K562 (cell line): ENCODE data around the gene GPR78. TPM values are rescaled to one million over a fixed set of nuclear protein-coding genes. Genes with fewer than 3 reads are reported as not detected.
A peak's percentile ranks its signal among the peaks of the same experiment; 100 is the strongest.

Experiments
- ATAC-seq: fragments of 200-7000 bp; cut with Tn5 transposase; 3 replicates; pipeline ENCODE4 v1.9.1; 2020; ENCODE audit warnings: moderate library complexity
- BruUV-seq: library from RNA; stranded (reverse); fragments of 400-500 nt; replicated peaks from 2 replicates; lab custom pipeline; 2021; lab: Mats Ljungman, UMichigan
- CTCF ChIA-PET: fragments of 300-600 bp; formaldehyde crosslinking; extraction: SDS; loops from one replicate; lab custom pipeline; 2021; ENCODE audit warnings: low intra/inter-chr PET ratio; lab: Yijun Ruan, JAX
- POLR2A ChIA-PET: fragments of 300-600, 350-650 bp; sonication (Branson Sonifier 250); formaldehyde crosslinking; extraction: SDS; loops from one replicate; lab custom pipeline; 2021; ENCODE audit warnings: antibody characterized with exemption, inconsistent platforms; lab: Yijun Ruan, JAX
- DNase-seq, 4 experiments: peaks; one replicate each; pipeline versions ENCODE4 v3.0.0 to v3.0.0-alpha.2; 2011 to 2018; ENCODE audit warnings: low spot score in 3 of 4, mixed read lengths in 3 of 4; ENCODE audit errors: extremely low read depth in 1 of 4
- FAIRE-seq: peaks from 2 replicates; lab custom pipeline; 2011; peaks lifted over from hg19 to GRCh38; lab: Jason Lieb, UNC
- H2AFZ ChIP-seq: 2 replicates; pipeline ENCODE4 v1.6.0; 2011; ENCODE audit warnings: low read depth, low read length, control low read depth, inconsistent platforms
- H3K27ac ChIP-seq: fragments of 200-600 bp; 3 replicates; pipeline ENCODE4 v1.8.0; 2011; ENCODE audit warnings: low read depth, mild to moderate bottlenecking, control low read depth, inconsistent platforms, low read length, moderate library complexity, mixed read lengths; ENCODE audit errors: extremely low read depth
- H3K27me3 ChIP-seq, 2 experiments: fragments of 300-600 bp in 1 of 2; 2 replicates in 1 of 2; 3 replicates in 1 of 2; pipeline versions ENCODE4 v1.6.0 to v1.8.0; 2011; ENCODE audit warnings: inconsistent platforms in 2 of 2, low read length in 2 of 2, mild to moderate bottlenecking in 1 of 2, mixed read lengths in 1 of 2, moderate library complexity in 1 of 2; ENCODE audit not compliant: control insufficient read depth in 2 of 2, insufficient read depth in 2 of 2
- H3K36me3 ChIP-seq: fragments of 300-600 bp; 3 replicates; pipeline ENCODE4 v1.8.0; 2011; ENCODE audit warnings: mild to moderate bottlenecking, low read length, inconsistent platforms; ENCODE audit not compliant: control insufficient read depth, insufficient read depth
- H3K4me1 ChIP-seq, 2 experiments: fragments of 200-600 bp in 1 of 2; replicated peaks in 1 of 2; 2 replicates in 1 of 2; 3 replicates in 1 of 2; pipeline versions ENCODE4 v1.5.1 to v1.8.0; 2011; ENCODE audit warnings: inconsistent platforms in 2 of 2, low read length in 2 of 2, mild to moderate bottlenecking in 1 of 2, mixed read lengths in 1 of 2, moderate library complexity in 1 of 2; ENCODE audit not compliant: control insufficient read depth in 2 of 2, insufficient read depth in 2 of 2
- H3K4me2 ChIP-seq: 2 replicates; pipeline ENCODE4 v1.6.1; 2011; ENCODE audit warnings: low read length, control low read depth, inconsistent platforms, mixed read lengths; ENCODE audit not compliant: insufficient read depth
- H3K4me3 ChIP-seq: fragments of 200-600 bp; sonication (generic), shearing (Covaris generic); 2 replicates; pipeline ENCODE4 v1.5.1; 2016; ENCODE audit warnings: control low read depth, inconsistent platforms
- H3K79me2 ChIP-seq: fragments of 200-600 bp; 3 replicates; pipeline ENCODE4 v1.8.0; 2011; ENCODE audit warnings: low read length, inconsistent platforms; ENCODE audit not compliant: control insufficient read depth, insufficient read depth
- H3K9ac ChIP-seq, 2 experiments: 2 replicates each; pipeline versions ENCODE4 v1.6.0 to v1.6.1; 2011; ENCODE audit warnings: low read depth in 2 of 2, low read length in 2 of 2, control low read depth in 1 of 2, inconsistent platforms in 1 of 2, mild to moderate bottlenecking in 1 of 2, mixed read lengths in 1 of 2; ENCODE audit not compliant: insufficient read depth in 1 of 2
- H3K9me1 ChIP-seq: one replicate; pipeline ENCODE4 v1.6.0; 2011; ENCODE audit warnings: inconsistent platforms, mild to moderate bottlenecking, low read length, moderate library complexity; ENCODE audit not compliant: control insufficient read depth, insufficient read depth
- H3K9me3 ChIP-seq: replicated peaks from 2 replicates; pipeline ENCODE4 v1.5.1; 2011; ENCODE audit warnings: low read depth, low read length, inconsistent platforms; ENCODE audit not compliant: control insufficient read depth, insufficient read depth
- H4K20me1 ChIP-seq: replicated peaks from 2 replicates; pipeline ENCODE4 v1.6.1; 2011; ENCODE audit warnings: low read length, inconsistent platforms, mixed read lengths; ENCODE audit not compliant: control insufficient read depth, insufficient read depth
- CC2D1A ChIP-seq: fragments of 450-650 bp; IDR thresholded peaks from 2 replicates; pipeline ENCODE4 v1.6.1; 2017; ENCODE audit warnings: mild to moderate bottlenecking
- CTBP1 ChIP-seq: fragments of 450-650 bp; IDR thresholded peaks from 2 replicates; pipeline ENCODE4 v1.6.1; 2016; ENCODE audit warnings: borderline replicate concordance
- EGR1 ChIP-seq: fragments of 450-650 bp; conservative IDR thresholded peaks from 2 replicates; pipeline ENCODE4 v1.6.1; 2017; ENCODE audit warnings: mild to moderate bottlenecking
- ELK3 ChIP-seq: fragments of 450-650 bp; formaldehyde crosslinking; IDR thresholded peaks from 2 replicates; pipeline ENCODE4 v1.4.0; 2020; ENCODE audit warnings: mild to moderate bottlenecking
- ETV5 ChIP-seq: sonication (generic); formaldehyde crosslinking; IDR thresholded peaks from 2 replicates; pipeline ENCODE4 v1.4.0; 2020; ENCODE audit warnings: low read depth, mild to moderate bottlenecking, missing genetic modification reagents
- GTF3C2 ChIP-seq: IDR thresholded peaks from 3 replicates; pipeline ENCODE4 v1.6.1; 2011; ENCODE audit warnings: borderline replicate concordance, mild to moderate bottlenecking, moderate library complexity; ENCODE audit not compliant: insufficient read length; ENCODE audit errors: extremely low read depth
- HDAC3 ChIP-seq: fragments of 450-650 bp; IDR thresholded peaks from 2 replicates; pipeline ENCODE4 v1.6.1; 2018; ENCODE audit warnings: borderline replicate concordance, mild to moderate bottlenecking, moderate library complexity; ENCODE audit not compliant: partially characterized antibody
- ILF3 ChIP-seq: fragments of 450-650 bp; IDR thresholded peaks from 2 replicates; pipeline ENCODE4 v1.6.1; 2018; ENCODE audit warnings: antibody characterized with exemption, mild to moderate bottlenecking, moderate library complexity, borderline replicate concordance
- LEF1 ChIP-seq: fragments of 450-650 bp; IDR thresholded peaks from 2 replicates; pipeline ENCODE4 v1.6.1; 2016; ENCODE audit warnings: mild to moderate bottlenecking
- MBD2 ChIP-seq: sonication (generic); IDR thresholded peaks from 2 replicates; pipeline ENCODE4 v1.6.1; 2016; ENCODE audit warnings: low read depth, borderline replicate concordance
- RBM17 ChIP-seq: fragments of 200-400 bp; formaldehyde crosslinking; IDR thresholded peaks from 2 replicates; pipeline ENCODE4 v1.6.1; 2017; ENCODE audit warnings: low read depth, mild to moderate bottlenecking, low read length, borderline replicate concordance
- SMARCE1 ChIP-seq: fragments of 450-650 bp; IDR thresholded peaks from 2 replicates; pipeline ENCODE4 v1.7.1; 2016; ENCODE audit warnings: mild to moderate bottlenecking
- TCF7 ChIP-seq: sonication (generic); IDR thresholded peaks from 2 replicates; pipeline ENCODE4 v1.6.1; 2016; ENCODE audit warnings: antibody characterized with exemption, borderline replicate concordance
- THAP7 ChIP-seq: fragments of 250-450 bp; sonication (Bioruptor Pico); IDR thresholded peaks from 2 replicates; pipeline ENCODE4 v1.5.0; 2021
- YBX1 ChIP-seq: fragments of 450-650 bp; IDR thresholded peaks from 2 replicates; pipeline ENCODE4 v1.7.1; 2016; ENCODE audit warnings: mild to moderate bottlenecking
- ZBTB7A ChIP-seq: IDR thresholded peaks from 2 replicates; pipeline ENCODE4 v1.6.1; 2011; ENCODE audit warnings: low read depth, mild to moderate bottlenecking, low read length, moderate library complexity, borderline replicate concordance; ENCODE audit not compliant: control insufficient read depth
- ZNF134 ChIP-seq: fragments of 250-450 bp; sonication (Bioruptor Pico); conservative IDR thresholded peaks from 2 replicates; pipeline ENCODE4 v1.4.0; 2020
- ZNF232 ChIP-seq: sonication (generic); formaldehyde crosslinking; IDR thresholded peaks from 2 replicates; pipeline ENCODE4 v1.8.0; 2022; ENCODE audit warnings: mild to moderate bottlenecking, missing genetic modification reagents
- WGBS: fragments of 100-300 bp; shearing (Covaris generic); methylation state at CpG from one replicate; pipeline ENCODE4 v1.1.6; 2016; ENCODE audit warnings: low coverage, mixed read lengths; ENCODE audit not compliant: insufficient coverage; ENCODE audit errors: missing lambda C conversion rate; 5-methylcytosine and 5-hydroxymethylcytosine counted together
- in situ Hi-C: fragments of 300-500 bp; cut with MboI; formaldehyde crosslinking; loops from 4 replicates; pipeline ENCODE4 v1.15.0; 2018; ENCODE audit warnings: inconsistent platforms, mixed read lengths
- intact Hi-C: fragments of 100-400 bp; cut with micrococcal nuclease; formaldehyde crosslinking; loops from 2 replicates; pipeline ENCODE4 v1.14.2; 2022
- polyA plus RNA-seq, 8 experiments: library from polyadenylated mRNA; depleted of rRNA in 4 of 8; stranded (reverse) in 5 of 8; unstranded in 3 of 8; fragments of >200 nt; fragmentation: Nextera tagmentation in 2 of 8; fragmentation: Illumina TruSeq in 1 of 8; extraction: Ambion mirVana in 2 of 8; extraction: Trizol in 1 of 8; gene quantifications; 2 replicates each; pipeline versions ENCODE4 v1.2.1 to v1.2.3, GENCODE V29; 2011 to 2014; ENCODE audit warnings: inconsistent platforms in 1 of 8, missing spikeins in 1 of 8
- total RNA-seq, 7 experiments: library from RNA; depleted of rRNA in 6 of 7; stranded (reverse); fragments of >200 nt in 6 of 7; fragmentation: Illumina TruSeq in 2 of 7; extraction: Trizol in 2 of 7; gene quantifications; 2 replicates each; pipeline versions ENCODE4 v1.2.1 to v1.2.3, GENCODE V29; 2011 to 2021; ENCODE audit warnings: low replicate concordance in 1 of 7

Gene GPR78
- total and polyA plus RNA-seq, 9 of the 15 experiments (the other 6 are each of a cell fraction or from before 2014, with no cell fraction given): 0.04 to 0.13 (median 0.07) TPM; not detected in 4

GRCh38 chr4:8547108-8547911 lies 32.9 kb upstream of the GPR78 start:
- no peaks in the 10 kb centered on the region for H3K9me1 ChIP-seq
- peak overlapping the region; percentile 78 for H3K27ac ChIP-seq
- ATAC-seq (peak; percentile 85), DNase-seq (peak; percentile 66 to 82 (median 71)), FAIRE-seq (peak; percentile 95)
- peak overlapping the region; percentile 54 to 68 for H3K9ac ChIP-seq
- peaks cover 36 to 39% of the 10 kb centered on the region in 2 experiments for H3K4me1 ChIP-seq
- H4K20me1 ChIP-seq: no peaks in the 10 kb centered on the region
- 13% methylated on average over 15 of the region's 16 CpGs for WGBS
- H2AFZ ChIP-seq: peak overlapping the region; percentile 91
- intact Hi-C loops: loop anchor here (1.0 to 2.0 kb wide), 4 partner anchors 47 to 305 kb away; no protein-coding TSS in a partner anchor
- H3K4me3 ChIP-seq: no peak overlapping the region
- H3K27me3 ChIP-seq: no peaks in the 10 kb centered on the region
- H3K36me3 ChIP-seq: no peaks in the 10 kb centered on the region
- POLR2A ChIA-PET: interaction anchor here (0.6 to 2.1 kb wide), 12 partner anchors 8 to 1392 kb away, joined by 3 to 9 read pairs (median 3); no protein-coding TSS in a partner anchor
- CTCF ChIA-PET: interaction anchor here (1.6 kb wide), 1 partner anchor 79 kb away, joined by 8 read pairs; no protein-coding TSS in a partner anchor
- no peaks in the 10 kb centered on the region for H3K79me2 ChIP-seq
- TSS peak; percentile 48 for BruUV-seq
- peak overlapping the region; percentile 74 for H3K4me2 ChIP-seq
- no peaks in the 10 kb centered on the region for H3K9me3 ChIP-seq
- in situ Hi-C loops: no loop called here
- TF ChIP-seq RBM17: no peak
- TF ChIP-seq CTBP1: peak; percentile 46
- TF ChIP-seq EGR1: no peak
- TF ChIP-seq ILF3: no peak
- peak; percentile 41; the same call in 1 of the 2 replicates for TF ChIP-seq CC2D1A
- no peak for TF ChIP-seq ZNF232 (CRISPR knock-in tag)
- TF ChIP-seq ZNF134 (CRISPR knock-in tag): no peak
- peak; percentile 46; the same call in 1 of the 2 replicates for TF ChIP-seq ZBTB7A
- TF ChIP-seq HDAC3: no peak
- TF ChIP-seq SMARCE1: peak; percentile 81
- TF ChIP-seq LEF1: peak; percentile 72
- peak; percentile 70; the same call in 1 of the 2 replicates for TF ChIP-seq ETV5 (CRISPR knock-in tag)
- TF ChIP-seq YBX1: no peak
- TF ChIP-seq ELK3 (CRISPR knock-in tag): no peak
- no peak for TF ChIP-seq TCF7
- no peak for TF ChIP-seq GTF3C2
- TF ChIP-seq MBD2: no peak
- TF ChIP-seq THAP7: no peak
